ENCODE data around the gene RIMS4. TPM values are rescaled to one million over a fixed set of nuclear protein-coding genes. Genes with fewer than 3 reads are reported as not detected.

The RIMS4 gene
- total and polyA plus RNA-seq, 9 of the 15 experiments (the other 6 are each of a cell fraction or from before 2014, with no cell fraction given): 0.04 TPM; not detected in 8

- Histone ChIP-seq H3K4me1 (replicated peaks in 1 of 2; ENCODE audit: control insufficient read depth in 2 of 2, insufficient read depth in 2 of 2, low read length in 2 of 2) (no peaks in the 10 kb centered on the region), H3K9me1 (ENCODE audit: control insufficient read depth, insufficient read depth, low read length) (no peaks in the 10 kb centered on the region), H3K4me3 (no peak overlapping the region), H2AFZ (ENCODE audit: low read depth, low read length) (no peak overlapping the region), H3K27ac (ENCODE audit: extremely low read depth, low read depth, low read length) (no peak overlapping the region), H3K9me3 (replicated peaks; ENCODE audit: control insufficient read depth, insufficient read depth, low read depth, low read length) (no peaks in the 10 kb centered on the region), H3K9ac (ENCODE audit: insufficient read depth in 1 of 2, low read depth in 2 of 2, low read length in 2 of 2) (no peak overlapping the region), H4K20me1 (replicated peaks; ENCODE audit: control insufficient read depth, insufficient read depth, low read length) (no peaks in the 10 kb centered on the region; the same call in 1 of the 2 replicates), H3K79me2 (ENCODE audit: control insufficient read depth, insufficient read depth, low read length) (no peaks in the 10 kb centered on the region), H3K27me3 (ENCODE audit: control insufficient read depth in 2 of 2, insufficient read depth in 2 of 2, low read length in 2 of 2) (peaks cover 0 to 6% of the 10 kb centered on the region in 2 experiments; a peak in 1 of 5 replicates), H3K36me3 (ENCODE audit: control insufficient read depth, insufficient read depth, low read length) (no peaks in the 10 kb centered on the region), H3K4me2 (ENCODE audit: insufficient read depth, low read length) (no peak overlapping the region)
- FAIRE-seq (no peak), DNase-seq (ENCODE audit: extremely low read depth in 1 of 4, low spot score in 3 of 4) (no peak), ATAC-seq (no peak)
- in situ Hi-C loops (cut with MboI): no loop called here
- no TSS peak for BruUV-seq (replicated peaks)
- CTCF ChIA-PET (ENCODE audit: low intra/inter-chr PET ratio): no interaction called here
- 4% methylated on average over 3 of the region's 3 CpGs for WGBS (ENCODE audit: insufficient coverage, low coverage, missing lambda C conversion rate)
- intact Hi-C loops (cut with micrococcal nuclease): no loop called here
- POLR2A ChIA-PET: no interaction called here
- TF ChIP-seq POLR3G (IDR thresholded peaks at IDR 0.05; ENCODE audit: extremely low read depth, insufficient read length, insufficient replicate concordance) (no peak), SP2 (IDR thresholded peaks at IDR 0.05; ENCODE audit: extremely low read depth, low read depth, low read length, poor library complexity, severe bottlenecking) (no peak), STAT5B (CRISPR knock-in tag; IDR thresholded peaks at IDR 0.05) (no peak), ZNF609 (CRISPR knock-in tag; IDR thresholded peaks at IDR 0.05; ENCODE audit: borderline replicate concordance) (no peak), SRSF3 (IDR thresholded peaks at IDR 0.05; ENCODE audit: insufficient read depth, low read length) (no peak), ZNF41 (CRISPR knock-in tag; conservative IDR thresholded peaks at IDR 0.05) (no peak), EP300 (IDR thresholded peaks at IDR 0.05; ENCODE audit: low read length) (no peak), ELF4 (CRISPR knock-in tag; IDR thresholded peaks at IDR 0.05) (no peak), ZBTB11 (CRISPR knock-in tag; IDR thresholded peaks at IDR 0.05) (no peak), IFI16 (CRISPR knock-in tag; IDR thresholded peaks at IDR 0.05) (no peak), BRD4 (IDR thresholded peaks at IDR 0.05) (no peak), NBN (IDR thresholded peaks at IDR 0.05; ENCODE audit: low read depth) (no peak)
Measured at GRCh38 chr20:44781118-44781517, 29.2 kb downstream of the RIMS4 start.
